ENCODE data around the gene UBAC1.

GRCh38 chr9:135989157-135989556 is 28.0 kb upstream of the UBAC1 start:
- TF ChIP-seq SIN3A (IDR thresholded peaks at IDR 0.05; ENCODE audit: borderline replicate concordance, insufficient read depth, low read length) (no peak), POLR2AphosphoS5 (IDR thresholded peaks at IDR 0.05; ENCODE audit: low read depth, low read length) (no peak)

Measured in PFSK-1 (cell line).